ENCODE measurements around the gene BLMH. TPM values are rescaled to one million over a fixed set of nuclear protein-coding genes. Genes with fewer than 3 reads are reported as not detected.

The BLMH gene
- total and polyA plus RNA-seq, 10 of the 15 experiments (the other 5 are each of a cell fraction or from before 2014, with no cell fraction given): 16.1 to 63.9 (median 54.0) TPM

- TF ChIP-seq RELB (IDR thresholded peaks at IDR 0.05; ENCODE audit: low read depth): no peak
- no peak for TF ChIP-seq E4F1 (IDR thresholded peaks at IDR 0.05; ENCODE audit: borderline replicate concordance, partially characterized antibody)
These were observed 7.3 kb upstream of the BLMH start (continued) for GRCh38 chr17:30299000-30299399.

GRCh38 chr17:30297715-30298114 lies 6.0 kb upstream of the BLMH start:
- SMC1A ChIA-PET (ENCODE audit: uncharacterized antibody, unreplicated experiment): interaction anchor here (1.9 kb wide), 1 partner anchor 10 kb away, joined by 4 read pairs; no protein-coding TSS in a partner anchor
- BruUV-seq (replicated peaks): no TSS peak
- intact Hi-C loops (cut with micrococcal nuclease; ENCODE audit: unreplicated experiment) (no loop called here), in situ Hi-C loops (cut with MboI) (no loop called here)
- Histone ChIP-seq H3K4me1 (ENCODE audit: control insufficient read depth, insufficient read depth, low read length) (peaks cover 7% of the 10 kb centered on the region), H3K79me2 (ENCODE audit: control insufficient read depth, insufficient read depth, low read length) (no peaks in the 10 kb centered on the region), H3K9ac (ENCODE audit: control insufficient read depth, insufficient read depth, low read length) (no peak overlapping the region), H3K27me3 (replicated peaks in 1 of 2; ENCODE audit: control insufficient read depth in 2 of 2, insufficient read depth in 2 of 2, low read length in 1 of 2) (no peaks in the 10 kb centered on the region), H2AFZ (ENCODE audit: control insufficient read depth, low read depth, low read length) (no peak overlapping the region), H3K9me3 (replicated peaks; ENCODE audit: control insufficient read depth, insufficient read depth, low read length) (no peaks in the 10 kb centered on the region; the same call in 1 of the 3 replicates), H4K20me1 (ENCODE audit: control insufficient read depth, insufficient read depth) (no peaks in the 10 kb centered on the region), H3K4me2 (ENCODE audit: control insufficient read depth, insufficient read depth) (no peak overlapping the region), H3K27ac (ENCODE audit: control insufficient read depth, insufficient read depth) (no peak overlapping the region), H3K36me3 (ENCODE audit: control insufficient read depth in 2 of 2, insufficient read depth in 2 of 2, low read length in 1 of 2) (no peaks in the 10 kb centered on the region), H3K4me3 (no peak overlapping the region)
- POLR2A ChIA-PET: no interaction called here
- no peak for ATAC-seq
- CTCF ChIA-PET: no interaction called here
- 82% methylated on average over 4 of the region's 4 CpGs for WGBS (ENCODE audit: insufficient coverage, insufficient replicate concordance, low lambda C conversion rate, missing lambda C conversion rate)
- no peak for DNase-seq (ENCODE audit: low read depth, low spot score)
- no peak for FAIRE-seq
- RAD21 ChIA-PET (ENCODE audit: unreplicated experiment): interaction anchor here (0.8 kb wide), 1 partner anchor 39 kb away, joined by 3 read pairs; no protein-coding TSS in a partner anchor
- TF ChIP-seq RBBP5 (conservative IDR thresholded peaks at IDR 0.05): no peak
- no peak for TF ChIP-seq PAX5 (IDR thresholded peaks at IDR 0.05; ENCODE audit: borderline replicate concordance, low read depth, low read length)
- TF ChIP-seq ZBTB4 (CRISPR knock-in tag; IDR thresholded peaks at IDR 0.05): no peak
- no peak for TF ChIP-seq E2F4 (IDR thresholded peaks at IDR 0.05; ENCODE audit: low read depth, low read length)
- no peak for TF ChIP-seq MYB (IDR thresholded peaks at IDR 0.05; ENCODE audit: borderline replicate concordance, low read depth, low read length)
- TF ChIP-seq POLR2A (IDR thresholded peaks at IDR 0.05; ENCODE audit: low read depth, low read length): no peak
- TF ChIP-seq GATAD2B (conservative IDR thresholded peaks at IDR 0.05; ENCODE audit: low read depth): no peak
- no peak for TF ChIP-seq ZNF24 (IDR thresholded peaks at IDR 0.05)
- no peak for TF ChIP-seq BCL3 (IDR thresholded peaks at IDR 0.05; ENCODE audit: borderline replicate concordance, insufficient read depth, low read depth, low read length, poor library complexity, severe bottlenecking)
- TF ChIP-seq SMC3 (IDR thresholded peaks at IDR 0.05; ENCODE audit: borderline replicate concordance, low read length): no peak
- no peak for TF ChIP-seq CBFB (IDR thresholded peaks at IDR 0.05; ENCODE audit: low read depth)
- no peak for TF ChIP-seq SMARCA5 (IDR thresholded peaks at IDR 0.05)

Data from GM12878 (cell line).